Breast epithelium (tissue), 3 donors: Measurements from ENCODE around the gene RNF128.

Source experiments
- POLR2A ChIP-seq: fragments of 450-650 bp; IDR thresholded peaks from one replicate; pipeline ENCODE4 v1.6.1; 2016; ENCODE audit warnings: antibody characterized with exemption, mild to moderate bottlenecking, moderate library complexity
- POLR2AphosphoS5 ChIP-seq, 3 donors: sonication (generic); formaldehyde crosslinking; IDR thresholded peaks; one replicate each; pipeline ENCODE4 v1.6.1; 2017; ENCODE audit warnings: antibody characterized with exemption in 3 of 3
- TF ChIP-seq, protein P1 (sequence below), 3 donors: fragments of 450-650 bp; IDR thresholded peaks; one replicate each; pipeline ENCODE4 v1.5.1; 2016 to 2017; ENCODE audit warnings: antibody characterized with exemption in 3 of 3, mild to moderate bottlenecking in 3 of 3, moderate library complexity in 3 of 3

DNA sequence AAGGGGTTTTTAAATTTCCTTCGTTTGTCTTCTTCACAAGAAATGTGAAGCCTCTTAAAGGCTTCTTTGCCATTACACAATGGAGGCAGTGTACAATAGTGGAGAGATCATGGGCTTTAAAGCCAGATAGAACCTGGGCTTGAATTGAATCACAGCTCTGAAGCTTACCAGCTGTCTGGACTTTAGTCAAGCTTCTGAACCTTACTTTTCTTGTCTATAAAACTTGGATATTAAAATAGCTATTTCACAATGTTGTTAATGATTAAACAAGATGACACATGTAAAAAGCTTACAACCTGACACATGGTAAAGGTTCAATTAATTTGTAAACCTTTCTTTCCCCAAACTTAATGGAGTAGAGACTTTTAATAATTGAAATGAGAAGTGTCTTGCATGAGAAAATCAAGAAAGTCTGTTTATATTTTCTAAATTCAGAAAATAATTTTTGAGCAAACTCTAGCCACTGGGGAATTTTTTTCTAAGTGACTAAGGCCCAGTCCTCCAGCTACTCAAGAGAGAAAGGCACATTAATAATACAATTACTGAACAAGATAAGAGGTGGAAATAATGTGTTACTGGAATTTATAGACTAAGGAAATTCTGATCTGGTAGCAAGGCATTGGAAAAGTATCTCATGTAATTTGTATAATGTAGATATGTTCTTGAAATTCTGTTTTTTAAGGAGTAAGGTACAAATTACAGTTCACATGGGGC is 54.3 kb downstream of the RNF128 start:
- TF ChIP-seq, protein P1, sequence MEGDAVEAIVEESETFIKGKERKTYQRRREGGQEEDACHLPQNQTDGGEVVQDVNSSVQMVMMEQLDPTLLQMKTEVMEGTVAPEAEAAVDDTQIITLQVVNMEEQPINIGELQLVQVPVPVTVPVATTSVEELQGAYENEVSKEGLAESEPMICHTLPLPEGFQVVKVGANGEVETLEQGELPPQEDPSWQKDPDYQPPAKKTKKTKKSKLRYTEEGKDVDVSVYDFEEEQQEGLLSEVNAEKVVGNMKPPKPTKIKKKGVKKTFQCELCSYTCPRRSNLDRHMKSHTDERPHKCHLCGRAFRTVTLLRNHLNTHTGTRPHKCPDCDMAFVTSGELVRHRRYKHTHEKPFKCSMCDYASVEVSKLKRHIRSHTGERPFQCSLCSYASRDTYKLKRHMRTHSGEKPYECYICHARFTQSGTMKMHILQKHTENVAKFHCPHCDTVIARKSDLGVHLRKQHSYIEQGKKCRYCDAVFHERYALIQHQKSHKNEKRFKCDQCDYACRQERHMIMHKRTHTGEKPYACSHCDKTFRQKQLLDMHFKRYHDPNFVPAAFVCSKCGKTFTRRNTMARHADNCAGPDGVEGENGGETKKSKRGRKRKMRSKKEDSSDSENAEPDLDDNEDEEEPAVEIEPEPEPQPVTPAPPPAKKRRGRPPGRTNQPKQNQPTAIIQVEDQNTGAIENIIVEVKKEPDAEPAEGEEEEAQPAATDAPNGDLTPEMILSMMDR (IDR thresholded peaks at IDR 0.05): no peak
- TF ChIP-seq POLR2AphosphoS5 (IDR thresholded peaks at IDR 0.05): no peak
- no peak for TF ChIP-seq POLR2A
